GM21526 (cell line): ENCODE measurements around the gene FAM20A.
"Not testable (repeated sequence)": the region's sequence is repeated elsewhere in the genome, so short reads cannot be mapped to it uniquely, and the experiment has no call there.

Experiments
- ATAC-seq: cut with Tn5 transposase; IDR thresholded peaks from one replicate; pipeline ENCODE4 v1.9.1; 2021; ENCODE audit warnings: moderate library complexity; ENCODE audit not compliant: unreplicated experiment, low FRiP score

Gene FAM20A

DNA sequence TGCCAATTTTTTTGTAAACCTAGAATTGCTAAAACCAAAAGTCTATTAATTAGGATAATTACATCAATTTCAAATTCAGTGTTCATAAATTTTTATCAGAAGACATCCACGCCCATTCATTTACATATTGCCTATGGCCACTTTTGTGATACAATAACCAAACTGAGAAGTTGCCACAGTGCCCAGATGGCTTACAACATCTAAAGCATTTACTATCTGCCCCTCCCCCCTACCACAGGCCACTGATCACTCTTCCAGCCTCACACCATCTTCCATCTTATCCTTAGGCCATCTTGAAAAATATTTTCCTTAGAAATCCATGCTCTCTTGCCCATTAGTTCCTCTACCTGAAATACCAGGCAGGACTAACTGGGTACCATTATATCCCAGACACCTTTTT lies 95.2 kb downstream of the FAM20A start:
- no peak for ATAC-seq

DNA sequence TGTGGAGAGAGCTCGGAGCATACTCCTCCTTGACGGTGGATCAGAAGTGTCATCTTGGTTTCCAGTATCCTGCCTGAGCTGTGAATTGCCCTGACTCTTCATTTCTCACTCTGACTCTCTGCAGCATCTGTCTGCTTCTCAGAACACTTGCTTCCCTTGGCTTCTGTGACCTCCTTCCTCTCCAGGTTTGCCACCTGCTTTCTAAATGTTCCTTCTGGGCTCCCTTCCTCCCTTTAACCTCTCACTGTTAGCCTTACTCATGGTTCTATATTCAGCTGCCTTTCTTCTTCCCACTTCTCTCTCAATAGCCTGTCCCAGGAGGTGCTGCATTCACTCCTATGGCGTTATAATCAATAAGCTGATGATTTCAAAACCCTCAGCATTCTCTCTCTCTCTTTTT lies 100.1 kb downstream of the FAM20A start:
- ATAC-seq: no peak

DNA sequence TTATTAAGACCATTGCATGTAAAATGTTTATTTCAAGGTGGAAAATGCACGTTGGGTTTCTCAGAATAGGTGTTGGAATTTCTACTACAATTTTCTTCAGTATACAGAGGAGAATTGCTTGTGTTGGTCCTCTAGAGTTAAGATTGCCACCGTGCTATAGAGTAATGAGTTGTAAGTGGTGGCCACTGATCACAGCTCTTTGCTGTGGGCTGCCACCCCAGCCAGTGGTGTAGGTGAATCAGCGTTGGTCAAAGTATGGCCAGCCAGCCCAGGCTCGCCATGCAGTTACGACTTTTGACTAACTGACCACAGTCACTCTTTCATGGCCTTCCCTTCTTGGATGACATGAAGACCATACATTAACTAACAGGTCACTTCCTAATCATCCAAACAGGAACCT lies 101.6 kb downstream of the FAM20A start:
- no peak for ATAC-seq

DNA sequence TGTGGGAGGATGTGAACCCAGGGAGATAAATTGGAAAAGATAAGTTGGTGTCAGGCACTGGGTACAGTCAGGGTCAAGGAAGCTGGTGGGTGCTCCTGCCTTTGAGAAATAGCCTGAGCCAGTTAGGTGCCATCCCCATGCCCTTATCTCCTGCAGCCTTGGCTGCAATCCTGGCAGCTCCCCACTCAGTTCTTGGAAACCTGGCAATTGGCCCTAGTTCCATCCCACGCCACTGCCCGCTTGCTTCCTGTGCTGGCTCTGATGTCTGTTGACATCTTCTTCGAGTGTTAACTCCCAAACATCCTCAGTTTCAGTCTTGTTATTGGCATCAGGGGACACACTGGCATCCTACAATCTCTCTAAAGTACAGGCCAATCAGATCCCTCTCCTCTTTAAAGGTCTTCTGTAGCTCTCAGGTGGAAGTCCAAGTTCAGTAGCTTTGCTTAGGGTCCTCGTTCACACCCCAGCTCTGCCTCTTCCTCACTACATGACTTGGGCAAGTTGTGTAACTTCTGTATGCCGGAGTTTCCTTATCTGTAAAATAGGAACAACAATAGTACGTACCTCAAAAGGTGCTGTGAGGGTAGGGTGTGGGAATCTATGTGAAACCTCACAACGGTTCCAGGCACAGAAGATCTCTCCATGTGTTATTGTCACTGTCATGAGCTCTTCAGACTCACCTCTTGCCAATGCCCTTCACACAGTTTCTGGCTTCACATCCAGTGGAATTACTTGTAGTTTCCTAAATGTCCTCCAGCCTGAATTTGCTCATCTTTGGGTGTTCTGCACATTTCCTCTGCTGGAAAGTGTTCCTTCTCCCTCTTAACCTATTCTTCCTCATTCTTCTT lies 102.5 kb downstream of the FAM20A start:
- ATAC-seq: peak; percentile 29

DNA sequence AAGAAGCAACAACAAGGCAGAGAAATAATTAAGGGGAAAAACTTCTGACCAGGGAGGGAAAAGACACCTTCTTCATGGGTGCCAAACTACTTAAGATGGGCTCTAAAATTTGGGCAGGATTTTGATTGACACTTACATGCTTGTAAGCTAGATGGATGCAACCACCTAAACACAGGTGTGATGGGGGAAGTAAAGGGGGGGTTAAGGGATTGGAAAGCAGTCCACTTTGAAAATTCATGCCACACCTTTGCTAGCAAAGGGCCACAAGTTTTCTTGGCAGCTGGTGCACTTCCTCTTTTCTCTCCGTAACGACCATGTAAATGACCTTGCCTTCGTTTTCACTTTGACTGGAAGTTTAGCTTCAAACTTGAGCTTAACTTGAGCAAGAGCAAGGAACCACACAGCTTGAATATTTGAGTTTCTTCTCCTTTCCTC lies 103.3 kb downstream of the FAM20A start:
- peak; percentile 82 for ATAC-seq

DNA sequence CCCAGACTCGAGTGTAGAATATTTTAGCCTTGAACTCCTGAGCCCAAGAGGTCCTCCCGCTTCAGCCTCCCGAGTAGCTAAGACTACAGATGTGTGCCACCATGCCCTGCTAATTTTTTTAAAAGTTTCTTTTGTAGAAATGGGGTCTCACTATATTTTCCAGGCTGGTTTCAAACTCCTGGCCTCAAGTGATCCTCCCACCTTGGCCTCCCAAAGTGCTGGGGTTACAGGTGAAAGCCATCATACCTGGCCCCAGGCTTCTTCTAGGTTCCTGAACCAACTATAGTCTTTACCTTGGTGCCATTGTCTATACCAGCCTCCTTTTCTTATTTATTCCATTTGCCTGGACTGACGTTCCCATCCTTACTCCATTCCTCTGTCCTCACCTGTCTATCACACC lies 106.1 kb downstream of the FAM20A start:
- no peak for ATAC-seq

DNA sequence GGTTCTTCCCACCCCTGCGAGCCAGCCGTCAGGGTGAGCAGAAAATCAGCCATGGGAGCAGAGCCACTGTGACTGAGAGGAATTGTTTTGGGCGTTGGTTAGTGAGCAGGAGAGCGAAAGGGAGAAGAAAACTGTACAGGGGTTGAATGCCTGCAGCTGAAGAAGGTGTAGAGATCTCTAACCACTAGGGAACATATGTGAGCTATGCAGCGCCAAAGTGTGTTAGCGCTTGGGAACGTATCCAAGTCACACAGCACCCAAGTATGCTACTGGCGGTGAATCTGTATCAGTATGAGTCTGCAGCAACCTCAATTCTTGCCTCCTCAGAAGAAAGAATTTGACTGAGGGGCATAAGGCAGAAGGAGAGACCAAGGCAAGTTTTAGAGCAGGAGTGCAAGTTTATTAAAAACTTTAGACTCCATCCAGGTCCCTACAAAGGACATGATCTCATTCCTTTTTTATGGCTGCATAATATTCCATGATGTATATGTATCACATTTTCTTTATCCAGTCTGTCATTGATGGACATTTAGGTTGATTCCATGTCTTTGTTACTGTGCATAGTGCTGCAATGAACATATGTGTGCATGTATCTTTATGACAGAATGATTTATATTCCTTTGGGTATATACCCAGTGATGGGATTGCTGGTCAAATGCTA lies 108.6 kb downstream of the FAM20A start:
- ATAC-seq: not testable (repeated sequence)

DNA sequence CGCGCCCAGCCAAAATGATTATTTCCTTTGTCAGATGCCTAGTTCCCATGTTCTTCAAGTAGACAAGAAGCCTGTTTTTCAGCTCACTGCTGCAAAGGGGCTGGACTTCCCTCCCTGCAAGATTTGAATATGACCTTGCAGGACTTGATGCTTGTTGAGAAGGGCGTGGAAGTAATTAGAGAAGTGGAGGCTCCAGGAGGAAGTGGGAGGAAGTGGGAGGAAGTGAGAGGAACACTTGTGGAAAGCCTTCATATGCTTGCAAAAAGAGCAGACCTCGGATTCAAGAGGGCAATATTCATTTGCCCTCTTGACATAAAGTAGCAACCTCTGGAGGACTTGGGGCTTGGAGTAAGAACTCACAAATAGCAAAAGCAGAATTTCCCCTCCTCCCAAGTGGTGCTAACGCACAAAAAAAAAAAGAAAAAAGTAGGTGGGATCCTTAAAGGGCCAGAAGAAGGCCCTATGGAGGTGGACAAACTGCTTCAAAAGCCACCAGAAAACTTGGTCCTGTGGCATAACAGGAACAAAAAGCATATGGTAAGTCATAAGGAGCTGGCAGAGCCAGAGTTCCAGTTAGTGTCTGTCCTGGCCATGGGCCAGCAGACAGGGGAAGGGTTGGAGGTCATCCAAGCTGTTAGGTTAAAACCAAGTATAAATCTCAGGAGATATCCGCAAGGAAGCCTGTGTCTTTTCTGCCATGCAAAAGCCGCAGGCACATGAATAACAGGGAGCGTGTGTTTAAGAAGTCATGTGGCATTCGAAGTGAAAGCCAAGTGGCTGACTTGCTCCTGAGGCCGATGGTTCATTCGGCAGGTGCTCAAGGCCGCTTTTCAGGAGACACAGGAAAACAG lies 109.6 kb downstream of the FAM20A start:
- ATAC-seq: no peak

DNA sequence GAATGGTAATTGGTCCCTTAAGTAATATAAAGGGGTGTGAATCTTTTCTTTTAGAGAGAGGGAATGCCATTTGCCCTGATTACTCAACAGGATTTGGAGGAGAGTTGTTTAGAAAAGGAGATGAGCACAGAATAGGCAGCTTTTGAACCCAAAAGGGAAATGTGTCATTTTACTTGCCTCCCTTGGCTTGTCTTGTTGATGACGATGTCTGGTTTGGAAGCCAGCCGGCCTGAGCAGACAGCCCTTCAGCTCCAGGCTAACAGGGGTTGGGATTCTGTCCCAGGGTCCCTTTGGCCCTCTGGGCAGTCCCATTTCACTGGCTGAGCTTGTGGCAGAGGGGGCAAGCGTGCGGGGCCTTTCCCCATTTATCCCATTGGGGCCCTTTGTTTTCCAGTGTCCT lies 111.2 kb downstream of the FAM20A start:
- ATAC-seq: no peak
